ENCODE measurements around the gene CTBP2. TPM values are rescaled to one million over a fixed set of nuclear protein-coding genes. Genes with fewer than 3 reads are reported as not detected.

Gene CTBP2
- total RNA-seq, 2 donors from 2014 or later: 106 to 172 TPM

GRCh38 chr10:125096371-125096770 is 64.0 kb downstream of the CTBP2 start:
- intact Hi-C loops (cut with DNase I): no loop called here
- no peak overlapping the region for H3K4me3 ChIP-seq
- H3K9ac ChIP-seq (ENCODE audit: low read depth in 2 of 2, low read length in 2 of 2): no peak overlapping the region
- TF ChIP-seq CTCF (IDR thresholded peaks at IDR 0.05): no peak
- H3K9me3 ChIP-seq: no peaks in the 10 kb centered on the region
- peaks cover 5% of the 10 kb centered on the region for H3K4me1 ChIP-seq
- DNase-seq: no peak
- H3K27me3 ChIP-seq: no peaks in the 10 kb centered on the region
- no peak overlapping the region for H3K27ac ChIP-seq
- no peaks in the 10 kb centered on the region for H3K36me3 ChIP-seq

- Histone ChIP-seq H3K4me1 (peaks cover 5% of the 10 kb centered on the region), H3K27ac (no peak overlapping the region), H3K36me3 (no peaks in the 10 kb centered on the region), H3K4me3 (no peak overlapping the region), H3K9ac (ENCODE audit: low read depth in 2 of 2, low read length in 2 of 2) (no peak overlapping the region), H3K9me3 (no peaks in the 10 kb centered on the region), H3K27me3 (no peaks in the 10 kb centered on the region)
- no peak for TF ChIP-seq CTCF (IDR thresholded peaks at IDR 0.05)
- intact Hi-C loops (cut with DNase I): no loop called here
- no peak for DNase-seq
Observed at GRCh38 chr10:125095776-125096175, 64.6 kb downstream of the CTBP2 start.

- TF ChIP-seq CTCF (IDR thresholded peaks at IDR 0.05): no peak
- intact Hi-C loops (cut with DNase I): no loop called here
- Histone ChIP-seq H3K27me3 (no peaks in the 10 kb centered on the region), H3K4me1 (peaks cover 5% of the 10 kb centered on the region), H3K9ac (ENCODE audit: low read depth in 2 of 2, low read length in 2 of 2) (no peak overlapping the region), H3K36me3 (no peaks in the 10 kb centered on the region), H3K27ac (no peak overlapping the region), H3K9me3 (no peaks in the 10 kb centered on the region), H3K4me3 (no peak overlapping the region)
- DNase-seq: no peak
Observed at GRCh38 chr10:125095228-125095627, 65.1 kb downstream of the CTBP2 start.

- peaks cover 5% of the 10 kb centered on the region for H3K4me1 ChIP-seq
- DNase-seq: no peak
- no peak overlapping the region for H3K9ac ChIP-seq (ENCODE audit: low read depth in 2 of 2, low read length in 2 of 2)
- no peaks in the 10 kb centered on the region for H3K27me3 ChIP-seq
- H3K27ac ChIP-seq: no peak overlapping the region
- H3K9me3 ChIP-seq: no peaks in the 10 kb centered on the region
- H3K36me3 ChIP-seq: no peaks in the 10 kb centered on the region
- intact Hi-C loops (cut with DNase I): no loop called here
- H3K4me3 ChIP-seq: no peak overlapping the region
- no peak for TF ChIP-seq CTCF (IDR thresholded peaks at IDR 0.05)
Observed at GRCh38 chr10:125094806-125095205, 65.6 kb downstream of the CTBP2 start.

GRCh38 chr10:125093974-125094705 is 66.2 kb downstream of the CTBP2 start:
- H3K4me1 ChIP-seq: peaks cover 5% of the 10 kb centered on the region

More at GRCh38 chr10:125093974-125094705, 66.2 kb downstream of the CTBP2 start:
- intact Hi-C loops (cut with DNase I): no loop called here
- DNase-seq: no peak
- TF ChIP-seq CTCF (IDR thresholded peaks at IDR 0.05): no peak
- Histone ChIP-seq H3K36me3 (no peaks in the 10 kb centered on the region), H3K27me3 (no peaks in the 10 kb centered on the region), H3K4me3 (no peak overlapping the region), H3K9me3 (no peaks in the 10 kb centered on the region), H3K9ac (ENCODE audit: low read depth in 2 of 2, low read length in 2 of 2) (no peak overlapping the region), H3K27ac (no peak overlapping the region)
